ENCODE data around the gene SYT9. TPM values are rescaled to one million over a fixed set of nuclear protein-coding genes. Genes with fewer than 3 reads are reported as not detected.

Gene SYT9
- polyA plus RNA-seq, 1 donor from 2014 or later = 2.3 TPM

- H3K79me2 ChIP-seq (replicated peaks; ENCODE audit: insufficient read depth, low read length) = no peaks in the 10 kb centered on the region
- no peak overlapping the region for H3K4me2 ChIP-seq (ENCODE audit: low read length)
- H3K36me3 ChIP-seq (ENCODE audit: insufficient read depth, low read length) = no peaks in the 10 kb centered on the region
- H3K27ac ChIP-seq (ENCODE audit: low read length) = no peak overlapping the region
- no peak overlapping the region for H3K4me3 ChIP-seq (ENCODE audit: low read length)
- no peaks in the 10 kb centered on the region for H4K20me1 ChIP-seq (ENCODE audit: insufficient read depth)
- TF ChIP-seq TAF1 (IDR thresholded peaks at IDR 0.05; ENCODE audit: low read depth) = no peak
- TF ChIP-seq CTCF (IDR thresholded peaks at IDR 0.05; ENCODE audit: poor library complexity, severe bottlenecking) = no peak
- no peak for TF ChIP-seq REST (IDR thresholded peaks at IDR 0.05; ENCODE audit: borderline replicate concordance)
- no peak for TF ChIP-seq EZH2 (IDR thresholded peaks at IDR 0.05; ENCODE audit: borderline replicate concordance, insufficient read depth, low read length, poor library complexity, severe bottlenecking)
- no peak for TF ChIP-seq EP300 (conservative IDR thresholded peaks at IDR 0.05; ENCODE audit: poor library complexity, severe bottlenecking)
- TF ChIP-seq POLR2AphosphoS5 (IDR thresholded peaks at IDR 0.05) = no peak
- TF ChIP-seq MXI1 (conservative IDR thresholded peaks at IDR 0.05; ENCODE audit: poor library complexity, severe bottlenecking) = no peak
- H3K9me2 ChIP-seq (ENCODE audit: insufficient read depth, low read length) = no peaks in the 10 kb centered on the region
- no peaks in the 10 kb centered on the region for H3F3A ChIP-seq (ENCODE audit: insufficient read depth, low read length, poor library complexity, severe bottlenecking)
- H3K9me3 ChIP-seq (ENCODE audit: low read length) = no peaks in the 10 kb centered on the region
- no peak overlapping the region for H2AFZ ChIP-seq (ENCODE audit: low read depth, low read length)
- H3K9ac ChIP-seq (ENCODE audit: low read length) = no peak overlapping the region
- H3K27me3 ChIP-seq (ENCODE audit: insufficient read depth, low read depth, low read length) = no peaks in the 10 kb centered on the region
Measured at GRCh38 chr11:7341551-7341950, 89.8 kb downstream of the SYT9 start.

GRCh38 chr11:7347611-7348431 lies 96.1 kb downstream of the SYT9 start:
- no peak overlapping the region for H3K9ac ChIP-seq (ENCODE audit: low read length)
- H3K27ac ChIP-seq (ENCODE audit: low read length) = no peak overlapping the region
- no peaks in the 10 kb centered on the region for H3K27me3 ChIP-seq (ENCODE audit: insufficient read depth, low read depth, low read length)
- no peaks in the 10 kb centered on the region for H3K36me3 ChIP-seq (ENCODE audit: insufficient read depth, low read length)
- no peak overlapping the region for H3K4me3 ChIP-seq (ENCODE audit: low read length)
- no peak for TF ChIP-seq TAF1 (IDR thresholded peaks at IDR 0.05; ENCODE audit: low read depth)
- no peak for TF ChIP-seq MXI1 (conservative IDR thresholded peaks at IDR 0.05; ENCODE audit: poor library complexity, severe bottlenecking)
- TF ChIP-seq EZH2 (IDR thresholded peaks at IDR 0.05; ENCODE audit: borderline replicate concordance, insufficient read depth, low read length, poor library complexity, severe bottlenecking) = no peak
- TF ChIP-seq REST (IDR thresholded peaks at IDR 0.05; ENCODE audit: borderline replicate concordance) = no peak
- TF ChIP-seq POLR2AphosphoS5 (IDR thresholded peaks at IDR 0.05) = no peak
- no peak for TF ChIP-seq SMC3 (conservative IDR thresholded peaks at IDR 0.05; ENCODE audit: poor library complexity)
- no peak for TF ChIP-seq CTCF (IDR thresholded peaks at IDR 0.05; ENCODE audit: poor library complexity, severe bottlenecking)
- TF ChIP-seq EP300 (conservative IDR thresholded peaks at IDR 0.05; ENCODE audit: poor library complexity, severe bottlenecking) = no peak
- no peak for TF ChIP-seq RAD21 (conservative IDR thresholded peaks at IDR 0.05)
- H3F3A ChIP-seq (ENCODE audit: insufficient read depth, low read length, poor library complexity, severe bottlenecking) = no peaks in the 10 kb centered on the region
- H4K20me1 ChIP-seq (ENCODE audit: insufficient read depth) = no peaks in the 10 kb centered on the region
- no peaks in the 10 kb centered on the region for H3K79me2 ChIP-seq (replicated peaks; ENCODE audit: insufficient read depth, low read length)
- no peak overlapping the region for H3K4me2 ChIP-seq (ENCODE audit: low read length)
- no peak overlapping the region for H2AFZ ChIP-seq (ENCODE audit: low read depth, low read length)
- H3K9me2 ChIP-seq (ENCODE audit: insufficient read depth, low read length) = no peaks in the 10 kb centered on the region
- H3K9me3 ChIP-seq (ENCODE audit: low read length) = no peaks in the 10 kb centered on the region
